Muscle of arm (tissue), 12 donors: ENCODE measurements around the gene PEPD. TPM values are rescaled to one million over a fixed set of nuclear protein-coding genes. Genes with fewer than 3 reads are reported as not detected.

Experiments
- DNase-seq: peaks from one replicate; pipeline ENCODE4 v3.0.0-alpha.2; 2013
- polyA plus RNA-seq, 12 donors: library from polyadenylated mRNA; unstranded; fragments of 120-200 nt; gene quantifications; one replicate each; pipeline ENCODE4 v1.2.1, GENCODE V29; 2013; ENCODE audit not compliant: insufficient read length in 12 of 12

PEPD gene
- polyA plus RNA-seq, 12 donors = 33.0 to 73.6 (median 43.2) TPM; not detected in 1

DNA sequence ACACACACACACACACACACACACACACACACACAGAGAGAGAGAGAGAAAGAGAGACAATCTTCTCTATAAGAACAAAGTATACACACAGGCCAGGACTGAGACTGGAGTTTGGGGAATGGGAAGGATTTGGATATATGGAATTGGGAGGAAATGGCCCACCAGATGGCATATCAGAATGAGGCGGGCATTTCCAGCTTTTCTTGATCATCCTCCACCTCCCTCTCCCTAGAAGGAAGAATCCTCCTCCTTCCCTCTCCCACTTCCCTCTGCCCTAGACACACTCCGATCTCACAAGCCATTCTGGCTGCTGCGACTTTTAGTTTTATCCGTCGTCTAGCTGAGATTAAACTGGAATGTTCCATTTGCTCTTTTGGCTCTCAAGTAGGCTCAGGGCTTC is 158.1 kb downstream of the PEPD start:
- DNase-seq = no peak

DNA sequence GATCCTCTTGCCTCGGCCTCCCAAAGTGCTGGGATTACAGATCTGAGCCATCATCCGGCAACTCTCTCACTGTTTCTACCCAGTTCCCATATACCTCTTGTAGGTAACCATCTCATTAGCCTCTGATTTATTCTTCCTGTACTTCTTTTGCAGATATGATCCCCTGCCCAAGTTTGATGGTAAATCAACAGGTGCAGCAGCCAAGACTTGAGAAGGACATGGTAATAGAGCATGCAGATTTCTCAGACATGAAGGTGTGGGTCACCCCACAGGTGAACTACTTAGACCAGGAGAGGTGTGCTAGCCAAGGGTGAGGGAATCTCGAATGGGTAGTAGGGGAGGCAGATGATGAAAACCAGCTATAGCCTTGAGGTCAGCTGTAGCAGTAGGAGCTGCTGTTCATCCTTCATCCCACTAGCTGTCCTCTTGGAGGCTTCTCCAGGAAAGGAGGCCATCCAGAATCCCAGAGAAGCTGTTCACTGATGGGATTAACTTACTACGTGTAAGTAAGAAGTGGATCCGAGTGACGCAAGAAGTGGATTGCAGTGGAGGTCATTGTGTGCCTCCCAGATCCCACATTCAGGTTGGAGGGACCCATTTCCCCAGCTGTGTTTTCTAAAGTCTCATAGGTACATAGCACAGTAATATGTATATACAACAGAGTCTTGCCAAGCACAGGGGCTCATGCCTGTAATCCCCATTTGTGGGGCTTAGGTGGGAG is 158.9 kb downstream of the PEPD start:
- DNase-seq = no peak

DNA sequence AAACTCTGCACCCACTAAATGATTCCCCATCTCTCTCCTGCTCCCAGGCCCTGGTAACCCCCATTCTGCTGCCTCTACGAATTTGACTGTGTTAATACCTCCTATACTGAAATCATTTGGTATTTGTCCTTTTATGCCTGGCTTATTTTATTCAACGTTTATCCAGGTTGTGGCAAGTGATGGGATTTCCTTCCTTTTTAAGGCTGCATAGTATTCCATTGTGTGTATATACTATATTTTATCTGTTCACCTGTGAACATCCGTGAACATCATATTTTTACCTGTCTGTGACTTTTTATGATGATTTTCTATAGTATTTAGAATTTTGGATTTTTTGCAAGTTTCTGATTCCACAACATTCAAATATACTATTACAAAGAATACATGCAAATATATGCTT is 162.0 kb downstream of the PEPD start:
- DNase-seq = no peak

DNA sequence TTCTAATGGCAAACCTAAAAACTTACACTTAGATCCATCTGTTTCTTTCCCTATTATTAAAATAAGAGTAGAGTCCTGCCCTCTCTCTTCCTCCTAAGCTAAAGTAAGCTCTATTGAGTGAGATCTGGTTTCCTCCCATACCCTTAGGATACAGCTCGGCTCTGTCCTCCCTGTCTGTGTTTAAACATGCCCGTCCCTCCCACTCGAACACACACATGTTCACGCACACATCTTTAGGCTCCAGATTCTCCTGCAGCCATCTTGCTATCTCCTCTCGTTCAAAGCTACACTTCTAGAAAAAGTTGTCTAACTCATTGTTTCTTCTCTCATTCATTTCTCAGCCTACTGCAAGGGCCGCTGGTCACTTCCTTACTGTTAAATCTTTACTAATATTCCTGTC is 163.2 kb downstream of the PEPD start:
- DNase-seq = no peak

DNA sequence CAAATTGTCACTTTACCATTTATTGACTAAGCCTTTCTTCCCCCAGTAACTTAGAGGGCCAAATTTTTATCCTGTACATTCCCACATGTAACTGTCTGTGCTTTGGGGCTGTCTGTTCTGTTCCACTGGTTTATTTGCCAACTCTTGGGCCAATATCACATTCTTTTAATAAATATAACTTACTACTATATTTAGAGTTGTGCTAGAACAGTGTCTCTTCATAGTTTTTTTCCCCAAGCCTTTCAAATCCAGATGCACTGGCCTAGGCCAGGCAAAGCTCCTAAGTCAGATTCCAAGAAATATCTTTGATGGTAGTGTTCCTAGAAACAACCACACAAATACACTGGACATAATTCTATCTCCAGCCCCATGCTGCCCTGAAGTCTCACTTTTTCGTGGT is 164.0 kb downstream of the PEPD start:
- DNase-seq = peak; percentile 45

DNA sequence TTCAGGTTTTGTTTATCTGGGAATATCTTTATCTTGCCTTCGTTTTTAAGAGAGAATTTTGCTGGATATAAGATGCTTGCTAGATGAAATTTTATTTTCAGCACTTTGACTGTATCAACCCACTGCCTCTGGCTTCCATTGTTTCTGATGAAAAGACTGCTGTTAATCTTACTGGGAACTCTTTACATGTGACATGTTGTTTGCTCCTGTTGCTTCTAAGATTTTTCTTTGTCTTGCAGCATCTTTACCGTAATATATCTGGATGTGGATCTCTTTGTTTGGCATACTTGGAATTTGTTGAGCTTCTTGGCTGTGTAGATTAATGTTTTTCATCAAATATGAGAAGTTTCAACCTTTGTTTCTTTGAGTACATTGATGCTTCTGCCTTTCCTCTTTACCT is 166.1 kb downstream of the PEPD start:
- DNase-seq = no peak

DNA sequence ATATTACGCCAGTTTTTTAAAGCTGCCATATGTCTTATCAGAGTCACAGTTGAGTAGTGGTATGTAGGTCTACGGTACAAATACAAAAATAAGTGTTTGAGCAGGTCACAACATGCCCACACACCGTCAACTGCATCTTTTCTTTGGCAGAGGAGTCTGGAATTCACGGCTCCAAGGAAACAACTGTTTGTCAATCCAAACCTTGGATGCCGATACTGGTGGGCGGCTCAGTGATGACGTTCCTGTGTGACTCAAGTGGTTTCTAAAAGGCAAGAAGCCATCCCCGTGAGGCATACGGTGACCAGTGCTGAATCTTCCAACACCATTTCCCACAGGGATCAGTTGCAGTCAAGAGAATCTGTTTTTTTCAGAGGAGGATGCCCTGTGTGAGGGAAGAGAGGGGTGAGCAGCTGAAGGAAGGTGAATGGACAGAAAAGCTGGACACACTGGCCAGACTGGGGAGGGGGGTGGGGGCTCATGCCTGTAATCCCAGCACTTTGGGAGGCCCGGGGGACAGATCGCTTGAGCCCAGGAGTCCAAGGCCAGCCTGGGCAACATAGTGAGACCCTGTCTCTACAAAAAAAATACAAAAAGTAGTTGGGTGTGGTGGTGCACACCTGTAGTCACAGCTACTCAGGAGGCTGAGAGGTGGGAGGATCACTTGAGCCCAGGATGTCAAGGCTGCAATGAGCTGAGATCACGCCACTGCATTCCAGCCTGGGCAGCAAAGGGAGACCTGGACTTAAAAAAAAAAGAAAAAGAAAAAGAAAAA is 170.9 kb downstream of the PEPD start:
- no peak for DNase-seq

DNA sequence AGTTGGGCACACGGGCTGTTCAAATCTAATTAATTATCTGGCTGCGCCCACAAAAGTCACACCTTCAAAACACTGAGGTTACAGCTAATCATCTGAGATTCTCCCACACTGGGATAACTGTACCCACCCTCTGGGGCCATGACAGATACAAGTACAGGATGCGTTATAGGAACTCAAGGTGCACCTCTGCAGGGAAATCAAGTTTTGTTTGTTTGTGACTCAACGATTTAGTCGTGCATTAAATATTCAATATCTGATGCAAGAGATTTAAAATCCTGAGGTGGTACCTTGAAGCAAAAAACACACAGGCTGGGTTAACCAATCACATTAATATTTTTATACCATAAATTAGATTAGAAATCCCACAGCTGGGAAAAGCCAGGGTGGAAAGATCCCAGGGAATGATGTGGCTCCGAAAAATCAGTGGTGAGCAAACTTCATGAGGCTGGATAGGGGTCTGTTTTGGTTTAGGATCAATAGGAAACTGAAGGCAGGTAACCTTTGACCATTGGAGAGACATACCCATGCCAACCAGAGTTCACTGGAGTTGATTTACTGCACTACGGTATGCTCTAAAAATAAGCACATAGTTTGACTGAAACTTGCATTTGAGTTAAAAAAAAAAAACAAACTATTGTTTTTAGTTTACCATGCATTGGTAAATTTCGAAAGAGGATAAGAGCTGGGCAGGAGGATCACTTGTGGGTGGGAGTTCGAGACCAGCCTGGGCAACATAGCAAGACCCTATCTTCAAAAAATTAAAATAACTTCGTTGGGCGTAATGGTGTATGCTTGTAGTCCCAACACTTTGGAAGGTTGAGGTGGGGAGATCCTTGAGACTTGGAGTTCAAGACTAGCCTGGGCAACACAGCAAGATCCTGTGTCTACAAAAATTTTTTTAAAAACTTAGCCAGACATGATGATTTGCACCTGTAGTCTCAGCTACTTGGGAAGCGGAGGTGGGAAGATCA is 172.0 kb downstream of the PEPD start:
- DNase-seq = no peak

DNA sequence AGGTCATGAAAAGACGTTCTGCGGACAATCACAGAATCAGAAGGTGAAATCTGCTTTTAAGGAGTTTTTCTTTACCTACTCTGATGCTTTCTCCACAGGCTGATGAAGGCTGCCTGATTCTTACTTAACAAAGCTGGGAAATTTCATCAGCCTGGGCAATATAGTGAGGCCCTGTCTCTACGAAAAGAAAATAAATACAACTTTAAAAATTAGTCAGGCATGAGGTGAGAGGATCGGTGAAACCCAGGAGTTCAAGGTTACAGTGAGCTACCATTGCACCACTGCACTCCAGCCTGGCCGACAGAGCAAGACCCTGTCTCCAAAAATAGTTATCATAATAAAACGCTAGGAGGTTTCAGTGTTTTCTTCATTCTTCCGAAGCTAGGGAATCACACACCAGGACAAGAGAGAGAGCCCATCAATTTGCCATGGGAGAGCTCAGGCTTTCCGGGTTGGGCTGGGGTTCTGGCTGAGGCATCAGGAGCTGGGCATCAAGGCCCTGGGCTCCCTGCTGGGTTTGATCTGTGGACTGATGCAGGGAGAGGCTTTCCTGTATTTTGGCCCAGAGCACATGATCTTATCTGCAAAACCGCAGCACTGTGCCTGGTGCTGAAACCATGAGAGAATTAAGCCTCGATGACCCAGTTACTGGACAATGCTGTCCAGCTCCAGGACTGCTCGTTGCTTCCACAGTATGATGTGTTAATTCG is 173.1 kb downstream of the PEPD start:
- DNase-seq = no peak

DNA sequence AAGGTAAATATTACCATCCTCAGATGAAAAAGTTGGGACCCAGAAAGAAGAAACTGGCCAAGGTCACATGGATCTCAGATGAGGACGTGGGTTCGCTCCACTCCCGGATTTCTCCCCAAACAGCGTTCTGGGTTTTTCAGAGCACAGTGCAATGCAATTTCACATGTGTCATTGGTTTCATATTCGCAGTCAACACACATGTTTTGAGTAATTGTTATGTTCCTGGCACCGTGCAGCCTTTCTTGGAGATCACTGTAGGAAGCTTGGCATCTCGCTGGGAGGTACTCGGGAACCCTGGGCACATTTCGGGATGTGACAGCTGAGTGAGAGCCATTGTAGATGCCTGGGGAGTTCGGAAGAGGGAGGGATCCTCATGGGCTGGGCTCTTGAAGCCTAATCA is 174.3 kb downstream of the PEPD start:
- DNase-seq = no peak

DNA sequence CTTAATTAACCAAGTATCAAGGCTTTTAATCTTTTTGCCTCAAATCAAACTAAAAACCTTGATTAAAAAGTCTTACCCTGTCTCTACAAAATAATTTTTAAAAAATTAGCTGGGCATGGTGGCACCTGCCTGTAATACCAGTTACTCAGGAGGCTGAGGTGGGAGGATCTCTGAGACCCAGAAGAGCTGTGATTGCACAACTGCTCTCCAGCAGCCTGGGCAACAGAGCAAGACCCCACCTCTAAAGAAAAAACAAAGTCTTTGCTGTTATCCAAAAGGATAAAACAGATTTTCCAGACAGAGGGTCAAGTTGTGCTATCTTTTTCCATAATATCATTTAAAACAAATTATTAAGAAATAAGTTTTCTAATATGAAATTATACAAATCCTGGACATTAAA is 174.9 kb downstream of the PEPD start:
- DNase-seq = no peak

DNA sequence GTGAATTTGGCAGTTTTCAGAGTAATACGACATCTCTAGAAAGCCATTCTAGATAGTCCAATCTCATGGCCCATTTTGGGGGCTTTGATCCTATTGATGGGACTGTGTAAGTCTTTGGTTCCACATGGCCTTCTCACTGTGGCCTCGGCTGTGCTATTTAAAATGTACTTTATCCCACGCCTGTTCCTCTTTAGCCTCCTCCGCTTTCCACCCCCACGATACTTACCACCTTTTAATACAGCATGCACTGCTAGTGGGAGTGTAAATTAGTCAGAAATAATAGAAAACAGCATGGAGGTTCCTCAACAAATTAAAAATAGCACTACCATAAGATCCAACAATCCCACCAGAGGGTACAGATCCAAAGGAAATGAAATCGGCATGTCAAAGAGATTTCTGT is 176.4 kb downstream of the PEPD start:
- no peak for DNase-seq

DNA sequence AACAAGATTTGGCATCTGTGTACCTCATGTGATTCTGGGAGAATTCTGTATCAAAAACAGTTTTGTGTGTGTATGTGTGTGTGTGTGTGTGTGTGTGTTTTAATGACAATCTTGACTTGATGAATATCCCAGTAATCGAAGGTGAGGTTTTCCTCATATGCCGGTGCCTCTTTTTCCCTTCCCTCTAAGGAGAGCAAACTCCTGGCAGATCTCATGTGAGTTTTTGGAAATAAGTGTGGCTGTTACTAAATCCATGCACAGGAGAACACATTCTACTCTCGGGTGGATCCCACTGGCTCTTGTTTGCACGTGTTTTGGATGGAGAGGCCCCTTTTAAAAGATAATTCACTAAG is 177.0 kb downstream of the PEPD start:
- peak; percentile 71 for DNase-seq

DNA sequence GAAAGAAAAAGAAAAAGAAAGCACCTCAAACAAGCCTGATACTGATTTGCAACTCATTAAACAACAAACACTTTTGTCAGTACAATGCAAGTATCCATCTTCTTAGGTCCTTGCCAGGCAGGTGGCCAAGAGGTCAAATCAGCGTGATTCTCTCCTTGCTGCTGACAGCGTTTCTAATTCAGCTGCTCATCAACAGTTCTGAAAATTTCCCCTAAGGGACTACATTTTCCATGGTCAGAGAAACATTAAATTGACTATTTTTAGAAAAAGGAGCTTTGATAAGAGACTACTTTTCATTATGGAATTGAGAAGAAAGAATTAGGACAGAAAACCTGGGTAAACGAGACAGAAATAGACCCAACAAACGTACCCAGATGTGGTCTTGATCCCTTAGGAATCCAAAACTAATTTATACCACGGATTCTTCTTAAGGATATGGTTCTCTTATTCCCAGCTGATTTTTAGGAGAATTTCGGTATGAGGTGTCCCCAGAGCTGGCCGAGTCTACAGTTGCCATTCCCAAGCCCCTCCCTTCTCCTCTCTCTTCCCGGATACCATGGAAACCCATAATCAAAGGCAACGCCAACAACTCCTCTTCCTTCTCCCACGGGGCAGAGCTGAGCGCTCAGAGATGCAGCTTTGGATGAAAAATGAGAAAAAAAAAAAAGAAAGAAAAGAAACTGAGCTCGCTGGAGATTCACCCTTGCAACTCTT is 177.6 kb downstream of the PEPD start:
- peak; percentile 82 for DNase-seq

DNA sequence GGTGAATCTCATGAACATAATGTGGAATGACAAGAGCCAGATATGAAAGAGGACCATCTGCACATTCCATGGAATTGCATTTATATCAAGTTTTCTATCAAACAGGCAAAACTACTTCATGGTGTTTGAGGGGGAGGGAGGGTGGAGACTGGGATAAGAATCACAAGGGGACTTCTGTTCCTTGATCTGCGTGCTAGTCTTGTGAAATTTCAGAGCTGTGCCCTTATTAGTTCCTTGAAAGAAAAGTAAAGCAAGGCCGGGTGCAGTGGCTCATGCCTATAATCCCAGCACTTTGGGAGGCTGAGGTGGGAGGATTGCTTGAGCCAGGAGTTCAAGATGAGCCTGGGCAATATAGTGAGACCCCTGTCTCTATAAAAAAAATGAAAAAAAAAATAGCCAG is 178.3 kb downstream of the PEPD start:
- no peak for DNase-seq

DNA sequence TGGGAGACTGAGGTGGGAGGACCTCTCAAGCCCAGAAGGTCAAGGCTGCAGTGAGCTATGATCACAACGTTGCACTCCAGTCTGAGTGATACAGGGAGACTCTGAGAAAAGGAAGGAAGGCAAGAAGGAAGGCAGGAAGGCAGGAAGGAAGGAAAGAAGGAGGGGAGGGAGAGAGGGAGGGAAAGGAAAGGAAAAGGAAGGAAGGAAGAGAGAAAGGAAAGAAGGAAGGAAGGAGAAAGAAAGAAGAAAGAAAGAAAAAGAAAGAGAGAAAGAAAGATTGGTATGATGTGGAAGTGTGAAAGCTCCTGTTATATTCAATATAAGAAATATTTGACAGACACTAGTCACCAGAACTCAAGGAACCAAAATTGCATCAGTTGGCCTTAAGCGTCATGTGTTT is 180.6 kb downstream of the PEPD start:
- DNase-seq = no peak

DNA sequence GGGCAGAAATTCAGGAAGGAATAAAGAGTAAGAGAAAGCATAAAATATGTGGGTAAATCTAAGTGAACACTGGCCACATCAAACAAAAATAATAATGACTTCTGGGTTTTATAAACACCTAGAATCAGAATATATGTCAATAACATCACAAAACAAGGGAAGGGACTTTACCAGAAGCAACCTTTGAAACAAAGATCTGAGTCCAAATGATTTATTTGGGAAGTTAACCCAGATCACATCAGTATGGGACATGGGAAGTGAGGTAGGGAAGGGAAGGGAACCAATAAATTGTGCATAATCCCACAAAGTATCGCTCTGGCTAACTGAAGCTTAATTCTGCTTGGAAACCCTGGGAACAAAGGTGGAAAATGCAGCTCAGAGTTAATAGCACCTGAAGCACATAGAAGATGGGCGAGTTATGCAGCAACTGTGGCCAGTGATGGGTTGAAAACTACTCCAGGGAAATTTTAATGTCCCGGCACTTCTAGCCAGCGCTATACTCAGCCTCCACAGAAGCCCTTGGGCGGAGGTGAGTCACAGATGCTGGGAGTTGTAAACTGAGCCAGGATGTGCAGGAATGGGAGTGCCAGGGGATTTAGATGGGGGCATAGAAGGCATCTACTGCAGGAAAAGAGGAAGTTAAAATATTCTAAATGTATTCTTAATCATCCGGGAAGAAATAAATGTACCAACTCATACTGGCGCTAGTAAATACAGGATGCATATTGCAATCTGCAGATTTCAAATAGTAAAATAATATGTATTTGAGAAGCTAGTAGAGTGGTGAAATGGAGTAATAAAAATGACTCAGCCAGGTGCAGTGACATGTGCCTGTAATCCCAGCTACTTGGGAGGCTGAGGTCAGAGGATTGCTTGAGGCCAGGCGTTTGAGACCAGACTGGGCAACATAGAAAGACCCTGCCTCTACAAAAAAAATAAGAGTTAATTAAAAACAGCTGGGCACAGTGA is 182.3 kb downstream of the PEPD start:
- DNase-seq = no peak
